GM12891 (cell line): ENCODE results near the gene CARF. TPM values are rescaled to one million over a fixed set of nuclear protein-coding genes. Genes with fewer than 3 reads are reported as not detected.
"Not testable (repeated sequence)": the region's sequence is repeated elsewhere in the genome, so short reads cannot be mapped to it uniquely, and the experiment has no call there.

ENCODE experiments used
- DNase-seq: peaks from one replicate; pipeline ENCODE4 v3.0.0; 2011; ENCODE audit warnings: low spot score; ENCODE audit not compliant: insufficient read length
- FAIRE-seq: peaks from 2 replicates; lab custom pipeline; 2011; peaks lifted over from hg19 to GRCh38; lab: Jason Lieb, UNC
- PAX5 ChIP-seq: IDR thresholded peaks from 2 replicates; pipeline ENCODE4 v1.6.1; 2011; ENCODE audit warnings: low read length, moderate library complexity, mild to moderate bottlenecking; ENCODE audit not compliant: insufficient read depth, severe bottlenecking
- POLR2A ChIP-seq: IDR thresholded peaks from 2 replicates; pipeline ENCODE4 v1.6.1; 2011; ENCODE audit warnings: low read depth, low read length, control low read depth
- POLR2AphosphoS5 ChIP-seq: IDR thresholded peaks from 2 replicates; pipeline ENCODE4 v1.6.1; 2011; ENCODE audit warnings: low read depth, low read length, control low read depth
- POU2F2 ChIP-seq: IDR thresholded peaks from 2 replicates; pipeline ENCODE4 v1.6.1; 2011; ENCODE audit warnings: low read depth, mild to moderate bottlenecking, control low read depth, low read length, moderate library complexity
- SPI1 ChIP-seq: IDR thresholded peaks from 2 replicates; pipeline ENCODE4 v1.6.1; 2011; ENCODE audit warnings: low read depth, low read length, control low read depth
- TAF1 ChIP-seq: IDR thresholded peaks from 2 replicates; pipeline ENCODE4 v1.6.1; 2011; ENCODE audit warnings: low read depth, low read length, control low read depth
- polyA plus RNA-seq: library from polyadenylated mRNA; unstranded; fragments of >200 nt; gene quantifications from one replicate; pipeline ENCODE4 v1.2.1, GENCODE V29; 2012; ENCODE audit warnings: low read depth, missing spikeins, inconsistent platforms; ENCODE audit not compliant: missing spikeins

The CARF gene
- 4.5 TPM for polyA plus RNA-seq

DNA sequence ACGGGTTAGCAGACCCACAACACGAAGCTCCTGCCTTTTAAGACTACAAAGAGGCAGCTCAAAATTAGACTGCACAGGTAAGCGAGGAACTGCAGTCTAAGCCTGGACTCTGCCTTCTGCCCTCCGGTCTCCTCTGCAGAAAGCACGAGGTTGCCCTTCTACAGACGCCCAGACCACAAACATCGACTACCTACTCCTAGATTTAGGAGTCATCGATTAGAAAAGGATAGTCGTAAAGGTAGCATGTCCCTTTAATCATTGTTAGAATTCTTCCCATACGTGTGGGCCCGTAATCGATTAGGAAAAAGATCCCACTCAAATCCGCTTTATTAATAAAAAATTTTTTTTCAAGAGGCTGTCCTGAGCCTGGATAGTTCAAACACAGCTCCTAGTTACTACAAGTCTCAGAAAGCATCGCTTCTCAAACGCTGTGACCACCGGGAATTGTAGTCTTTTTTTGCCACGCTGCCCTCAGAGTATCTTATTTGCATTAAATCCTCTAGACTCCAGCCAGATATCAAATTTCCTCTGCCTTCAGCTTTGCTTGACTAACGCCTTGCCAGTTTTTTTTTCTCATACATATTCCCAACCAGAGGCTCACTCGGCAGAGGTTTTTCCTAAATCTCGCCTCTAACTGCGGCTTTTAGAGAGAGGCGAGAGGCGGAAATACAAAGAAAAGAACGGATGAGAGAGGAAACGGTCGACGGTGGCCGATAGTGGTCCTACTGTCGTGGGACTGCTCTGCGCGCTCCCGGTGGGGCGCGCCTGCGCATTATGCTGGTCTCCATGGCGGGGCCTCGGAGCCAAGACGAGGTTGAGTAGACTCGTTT lies at the start of gene CARF, which contains the start of gene WDR12:
Gene CARF (plus strand): TSS at position 764 of the 830 bp plus-strand sequence. CDS start 29,628 bp downstream, outside the sequence.
Gene WDR12 (minus strand): TSS at position 162 of the 830 bp plus-strand sequence. CDS start 197 bp downstream, outside the sequence.
- peak; percentile 83 for TF ChIP-seq POLR2A
- TF ChIP-seq POLR2AphosphoS5 = peak; percentile 73
- no peak for TF ChIP-seq PAX5
- TF ChIP-seq POU2F2 = no peak
- TF ChIP-seq TAF1 = peak; percentile 80
- TF ChIP-seq SPI1 = 0 out of 2 replicates have a peak, but pooled peaks have one; percentile 18
- DNase-seq (peak; percentile 70), FAIRE-seq (peak; percentile 98)

GRCh38 chr2:202870431-202871299 lies 41.4 kb upstream of the CARF start:
- DNase-seq (peak; percentile 45), FAIRE-seq (peak; percentile 96)
- TF ChIP-seq SPI1 (no peak), TAF1 (no peak)

- TF ChIP-seq SPI1 (peak; percentile 22; the same call in 1 of the 2 replicates), TAF1 (peak; percentile 40; the same call in 1 of the 2 replicates), POU2F2 (no peak), POLR2A (peak; percentile 23; the same call in 1 of the 2 replicates)
- FAIRE-seq (no peak), DNase-seq (peak; percentile 57)
Measured at GRCh38 chr2:202871300-202872141, 40.6 kb upstream of the CARF start, which contains the start of gene ICA1L. Gene ICA1L (minus strand): TSS chr2:202871766. CDS start chr2:202829009, 42,757 bp downstream.

GRCh38 chr2:202877699-202878098 lies 34.4 kb upstream of the CARF start:
- DNase-seq (no peak), FAIRE-seq (peak; percentile 47)
- no peak for TF ChIP-seq POU2F2
- no peak for TF ChIP-seq POLR2AphosphoS5
- TF ChIP-seq POLR2A = no peak
- TF ChIP-seq SPI1 = no peak
- no peak for TF ChIP-seq TAF1
- no peak for TF ChIP-seq PAX5

DNA sequence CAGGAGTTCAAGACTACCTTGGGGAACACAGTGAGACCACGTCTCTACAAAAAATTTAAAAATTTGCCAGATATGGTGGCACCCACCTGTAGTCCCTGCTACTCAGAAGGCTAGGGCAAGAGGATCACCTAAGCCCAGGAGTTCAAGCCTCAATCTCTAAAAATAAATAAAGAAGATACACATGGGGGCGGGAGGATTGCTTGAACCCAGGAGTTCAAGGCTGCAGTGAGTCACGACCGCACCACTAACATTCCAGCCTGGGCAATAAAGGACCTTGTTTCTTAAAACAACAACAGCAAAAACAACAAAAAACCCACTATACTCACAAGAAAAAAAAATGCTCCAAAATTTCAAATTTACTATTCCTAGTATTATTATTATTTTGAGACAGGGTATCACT lies 30.5 kb upstream of the CARF start:
- FAIRE-seq (no peak), DNase-seq (no peak)
- TF ChIP-seq POLR2A (no peak), PAX5 (no peak), POLR2AphosphoS5 (no peak), TAF1 (no peak), POU2F2 (no peak), SPI1 (no peak)

GRCh38 chr2:202883987-202884675 lies 27.9 kb upstream of the CARF start:
- FAIRE-seq (no peak), DNase-seq (no peak)
- TF ChIP-seq TAF1 (no peak), POLR2AphosphoS5 (no peak), POU2F2 (no peak), PAX5 (no peak), SPI1 (no peak), POLR2A (no peak)

- FAIRE-seq = no peak
- no peak for TF ChIP-seq PAX5
- no peak for TF ChIP-seq POLR2AphosphoS5
- TF ChIP-seq POU2F2 = no peak
- no peak for TF ChIP-seq SPI1
- no peak for TF ChIP-seq TAF1
- no peak for TF ChIP-seq POLR2A
- no peak for DNase-seq
Measured at GRCh38 chr2:202885190-202885589, 26.9 kb upstream of the CARF start.

DNA sequence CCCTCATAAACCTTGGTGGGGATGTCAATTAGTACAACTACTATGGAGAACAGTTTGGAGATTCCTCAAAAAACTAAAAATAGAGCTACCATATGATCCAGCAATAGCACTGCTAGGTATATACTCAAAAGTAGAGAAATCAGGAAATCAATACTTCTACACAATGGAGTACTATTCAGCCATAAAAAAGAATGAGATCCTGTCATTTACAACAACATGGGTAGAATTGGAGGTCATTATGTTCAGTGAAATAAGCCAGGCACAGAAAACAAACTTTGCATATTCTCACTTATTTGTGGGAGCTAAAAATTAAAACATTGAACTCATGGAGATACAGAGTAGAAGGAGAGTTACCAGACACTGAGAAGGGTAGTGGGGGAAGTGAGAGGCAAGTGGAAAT lies 6.6 kb upstream of the CARF start:
- not testable (repeated sequence) for FAIRE-seq, DNase-seq

DNA sequence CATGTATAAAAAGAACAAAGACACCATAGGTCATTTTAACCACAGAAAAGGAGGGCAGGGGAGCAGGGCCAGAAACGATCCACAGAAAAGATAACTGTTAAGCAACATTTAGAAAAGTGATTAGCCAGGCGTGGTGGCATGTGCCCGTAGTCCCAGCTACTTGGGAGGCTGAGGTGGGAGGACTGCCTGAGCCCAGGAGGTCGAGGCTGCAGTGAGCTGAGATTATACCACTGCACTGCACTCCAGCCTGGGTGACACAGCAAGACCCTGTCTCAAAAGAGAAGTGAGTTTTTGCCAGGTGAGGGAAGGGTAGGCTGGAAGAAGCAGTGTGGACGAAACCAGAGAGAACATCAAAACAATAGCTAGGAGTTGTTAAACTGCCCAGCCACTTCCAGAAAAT lies 3.9 kb upstream of the CARF start:
- FAIRE-seq (no peak), DNase-seq (no peak)
- no peak for TF ChIP-seq PAX5
- no peak for TF ChIP-seq POLR2AphosphoS5
- no peak for TF ChIP-seq POU2F2
- TF ChIP-seq SPI1 = no peak
- no peak for TF ChIP-seq TAF1
- TF ChIP-seq POLR2A = no peak
